Stimulated activated CD8-positive, alpha-beta memory T cell treated with anti-CD3 and anti-CD28 coated beads, Interleukin-4, amount 100 ng/mL, for 4 hours (primary cell): ENCODE results near the gene PRL.

Source experiments
- DNase-seq, 2 donors: peaks; one replicate each; pipeline ENCODE4 v3.0.0-alpha.2; 2020; ENCODE audit warnings: low read depth in 2 of 2, low spot score in 1 of 2

Gene PRL

DNA sequence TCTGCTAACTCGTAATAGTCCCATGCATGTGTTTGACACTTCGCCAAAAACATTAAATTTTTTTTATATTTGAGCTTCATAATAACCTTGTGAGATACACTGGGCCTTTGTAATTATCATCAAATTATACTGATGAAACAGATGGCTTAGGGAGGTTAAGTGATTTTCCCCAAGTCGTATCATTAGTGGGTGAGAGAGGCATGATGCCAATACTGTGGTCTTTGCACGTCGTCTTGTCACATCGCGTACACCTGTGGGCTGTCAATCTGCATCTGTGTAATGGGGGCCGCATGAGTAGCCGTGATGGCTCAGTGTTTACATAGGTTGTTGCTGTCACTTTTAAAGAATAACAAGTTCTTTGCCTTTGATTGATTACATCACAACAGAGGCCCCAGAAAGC is 1.7 kb downstream of the PRL start:
- no peak for DNase-seq

GRCh38 chr6:22294301-22294700 is 2.5 kb downstream of the PRL start:
- DNase-seq, result no peak

DNA sequence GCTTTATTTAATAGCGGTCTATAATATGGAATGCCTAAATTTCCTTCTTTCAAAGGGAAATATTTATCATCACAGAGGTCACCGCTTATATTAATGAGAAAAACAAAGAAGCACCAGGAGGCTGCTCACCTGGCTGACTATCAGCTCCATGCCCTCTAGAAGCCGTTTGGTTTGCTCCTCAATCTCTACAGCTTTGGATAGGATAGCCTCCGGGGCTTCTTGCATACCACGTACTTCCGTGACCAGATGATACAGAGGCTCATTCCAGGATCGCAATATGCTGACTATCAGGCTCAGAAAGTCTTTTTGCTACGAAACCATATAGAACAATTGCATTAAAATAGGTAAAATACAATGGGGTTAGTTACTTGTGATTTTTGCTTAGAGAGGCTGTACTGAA is 6.8 kb downstream of the PRL start:
- no peak for DNase-seq

DNA sequence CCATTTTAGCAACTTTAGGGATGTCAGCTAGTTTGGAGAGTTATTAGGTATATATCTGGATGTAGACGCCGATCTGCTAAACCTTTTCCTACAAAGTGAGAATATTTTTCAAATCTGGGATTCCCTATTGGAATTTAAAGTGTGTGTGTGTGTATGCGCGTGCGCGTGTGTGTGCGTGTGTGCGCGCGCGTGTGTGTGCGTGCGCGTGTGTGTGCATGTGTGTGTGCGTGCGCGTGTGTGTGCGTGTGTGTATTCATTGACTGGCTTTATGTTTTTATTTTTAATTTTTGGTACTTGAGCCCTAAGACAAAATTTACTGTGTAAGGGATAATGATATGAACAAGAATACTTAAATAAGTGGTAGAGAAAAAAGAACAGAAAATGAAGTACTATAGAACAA is 8.1 kb downstream of the PRL start:
- DNase-seq, result no peak

DNA sequence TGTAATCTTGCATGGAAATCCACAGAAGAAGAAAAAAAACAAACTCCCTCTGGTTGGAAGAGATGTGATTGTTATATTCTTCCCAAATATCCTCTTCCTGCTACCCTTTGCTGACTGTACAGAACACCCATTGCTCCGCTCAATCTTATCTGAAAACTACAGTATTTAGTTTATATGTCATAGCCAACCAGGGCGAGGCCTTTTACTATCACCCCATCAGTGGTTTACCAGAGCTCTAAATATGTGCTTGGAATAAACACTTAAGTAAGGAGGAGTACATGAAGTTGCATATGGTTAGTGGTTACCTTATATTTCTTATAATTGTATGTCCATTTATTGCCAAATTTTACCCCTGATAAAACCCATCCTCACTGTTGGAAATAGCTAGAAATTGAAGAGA is 12.2 kb downstream of the PRL start:
- no peak for DNase-seq

DNA sequence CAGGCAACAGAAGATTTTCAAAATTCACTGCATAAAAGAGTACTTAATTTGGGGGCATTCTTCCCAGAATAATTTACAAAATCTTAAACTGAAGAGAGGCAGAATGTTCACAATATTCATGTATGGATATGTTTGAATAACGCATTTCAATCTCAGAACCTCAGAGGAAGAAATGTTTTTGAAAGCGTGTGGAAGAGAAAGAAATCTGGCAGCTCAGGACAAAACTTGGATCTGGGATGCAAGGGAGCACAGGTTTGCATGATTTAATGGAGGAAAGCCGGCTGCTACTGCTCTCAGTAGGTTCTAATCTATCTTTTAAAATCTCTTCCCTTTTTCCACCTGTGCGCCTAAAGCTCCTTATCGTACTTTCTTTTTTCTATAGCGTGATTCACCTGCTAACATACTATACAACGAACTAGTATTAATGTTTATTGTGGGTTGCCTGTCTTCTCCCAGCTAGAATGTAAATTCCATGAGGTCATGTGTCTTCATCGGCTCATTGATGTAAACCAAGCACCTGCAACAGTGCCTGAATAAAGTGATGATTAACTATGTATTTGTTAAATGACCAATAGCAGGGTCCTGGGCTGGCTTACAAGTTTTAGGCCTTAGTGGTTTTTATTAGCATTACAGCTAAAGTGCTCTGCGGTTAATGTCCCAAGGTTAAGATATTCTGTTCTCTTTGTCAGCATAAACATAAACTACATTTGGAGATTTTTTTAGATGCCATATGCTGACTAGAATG is 15.3 kb downstream of the PRL start:
- DNase-seq, result no peak

DNA sequence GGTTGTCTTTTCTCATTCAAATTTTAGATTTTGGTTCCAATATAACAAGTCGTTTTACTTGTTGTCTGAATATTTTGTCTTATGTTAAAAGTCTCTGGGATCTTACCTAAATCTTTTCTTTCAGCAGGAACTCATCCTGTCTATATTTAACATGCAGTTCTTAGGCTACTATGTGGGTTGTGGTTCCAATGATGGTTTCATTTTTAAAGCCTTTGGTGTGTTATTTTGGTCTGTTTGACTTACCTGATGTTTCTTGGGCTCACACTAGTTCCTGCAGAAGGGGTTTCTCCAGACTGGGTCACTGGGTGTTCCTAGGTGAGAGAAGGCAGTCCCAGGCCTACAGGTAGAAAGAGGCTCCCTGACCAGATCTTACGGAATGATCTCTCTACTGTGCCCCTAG is 17.4 kb downstream of the PRL start:
- DNase-seq, result no peak

- no peak for DNase-seq
Observed at GRCh38 chr6:22271081-22271480, 25.8 kb downstream of the PRL start.

DNA sequence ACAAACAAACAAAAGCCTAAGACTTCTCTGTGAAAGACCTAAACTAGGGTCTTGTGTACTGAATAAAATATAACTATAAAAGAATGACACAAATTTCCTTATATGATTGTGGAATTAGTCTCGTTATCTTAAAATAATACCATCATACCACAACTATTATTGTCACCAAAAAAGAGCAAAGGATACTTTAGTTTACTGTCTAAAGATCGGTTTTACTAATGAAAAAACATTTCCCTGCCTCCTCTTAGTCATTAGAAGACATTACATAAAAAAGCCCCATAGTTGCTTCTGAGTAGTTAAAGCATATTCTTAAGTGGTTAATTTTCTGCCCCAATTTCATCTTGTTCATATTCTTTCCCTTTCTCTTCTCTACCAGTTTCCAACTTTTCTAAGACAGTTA is 33.1 kb downstream of the PRL start:
- DNase-seq, result no peak

DNA sequence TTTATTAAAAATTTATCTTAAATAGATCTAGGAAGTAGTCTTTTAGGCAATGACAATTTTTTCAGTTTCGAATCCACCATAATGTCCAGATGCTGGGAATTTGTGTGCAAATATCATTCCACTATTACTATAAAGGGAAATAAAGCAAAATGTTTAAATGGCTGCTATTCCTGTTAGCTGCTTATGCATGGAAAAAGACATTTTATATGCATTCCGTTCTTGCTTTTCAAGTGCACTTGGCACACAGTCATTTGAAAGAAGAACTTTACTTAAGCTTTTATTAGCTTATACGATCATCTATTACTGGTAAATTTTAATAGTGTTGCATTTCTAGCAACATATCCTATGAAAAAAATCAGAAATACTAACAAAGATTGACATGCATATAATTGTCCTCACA is 42.0 kb downstream of the PRL start:
- DNase-seq, result no peak

- DNase-seq, result no peak
Observed at GRCh38 chr6:22253955-22254655, 42.7 kb downstream of the PRL start.

DNA sequence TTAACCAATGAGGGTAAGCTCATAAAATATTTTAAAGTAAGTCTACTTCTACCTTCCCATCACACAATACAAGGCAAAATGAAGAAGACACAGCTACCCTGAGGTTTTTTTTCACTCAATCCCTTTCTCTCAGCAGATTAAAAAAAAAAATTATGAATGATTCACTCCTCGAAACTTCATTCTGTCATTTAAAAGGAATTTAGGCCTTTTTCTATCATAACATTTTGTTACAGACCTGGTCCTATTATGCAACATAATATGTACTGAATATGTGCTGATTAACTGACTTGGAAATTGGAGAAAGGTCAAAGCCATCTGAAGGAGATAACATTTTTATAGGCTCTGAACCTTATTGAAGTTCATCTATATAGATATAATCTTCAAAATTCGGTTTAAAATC is 45.5 kb downstream of the PRL start:
- DNase-seq, result no peak

GRCh38 chr6:22250486-22250885 is 46.4 kb downstream of the PRL start:
- no peak for DNase-seq

GRCh38 chr6:22249711-22250350 is 47.0 kb downstream of the PRL start:
- no peak for DNase-seq

GRCh38 chr6:22248513-22249308 is 48.1 kb downstream of the PRL start:
- no peak for DNase-seq

DNA sequence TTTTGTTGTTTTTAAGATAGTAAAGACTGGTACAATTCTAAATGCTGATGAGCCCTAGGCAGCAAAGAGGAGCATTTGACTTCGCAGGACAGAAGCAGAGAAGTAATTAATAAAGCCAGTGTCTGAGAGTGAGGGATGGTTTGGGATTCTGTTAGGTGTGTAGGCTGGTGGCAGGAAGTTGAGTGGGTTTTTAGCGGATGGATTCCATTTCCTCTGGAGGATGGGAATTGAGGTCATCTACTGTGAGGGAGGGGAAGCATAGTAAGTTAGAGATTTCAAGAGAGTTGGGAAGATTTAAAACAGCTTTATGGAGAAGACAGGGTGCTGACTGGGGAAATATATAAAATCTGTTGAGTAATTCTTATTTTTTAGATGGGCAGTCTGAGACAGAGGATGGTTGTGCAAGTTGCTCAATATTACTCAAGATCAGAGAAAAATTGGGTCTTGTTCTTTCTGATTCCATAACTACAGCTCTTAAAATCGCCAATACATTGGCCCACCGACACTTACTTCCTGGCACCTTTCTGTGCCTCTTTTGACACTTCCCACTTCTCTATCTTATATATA is 48.8 kb downstream of the PRL start:
- DNase-seq, result no peak

DNA sequence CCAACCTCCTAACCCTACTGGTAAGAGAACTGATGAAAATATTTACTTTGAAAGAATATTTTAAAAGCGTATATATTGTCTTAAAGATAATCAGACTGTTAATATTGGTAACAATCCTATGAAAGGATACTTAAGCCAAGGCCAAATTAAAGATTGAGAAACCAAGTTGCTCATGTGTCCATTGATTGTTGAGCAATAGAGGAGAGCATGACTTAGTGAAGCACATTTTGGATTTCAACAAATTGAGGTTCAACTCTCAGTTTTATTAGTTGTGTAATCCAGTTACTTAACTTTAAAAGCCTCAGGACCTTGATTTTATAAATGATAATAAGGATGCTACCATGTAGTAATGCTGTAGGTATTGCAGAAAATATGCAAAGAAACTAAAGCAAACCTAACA is 56.8 kb downstream of the PRL start:
- DNase-seq, result no peak

DNA sequence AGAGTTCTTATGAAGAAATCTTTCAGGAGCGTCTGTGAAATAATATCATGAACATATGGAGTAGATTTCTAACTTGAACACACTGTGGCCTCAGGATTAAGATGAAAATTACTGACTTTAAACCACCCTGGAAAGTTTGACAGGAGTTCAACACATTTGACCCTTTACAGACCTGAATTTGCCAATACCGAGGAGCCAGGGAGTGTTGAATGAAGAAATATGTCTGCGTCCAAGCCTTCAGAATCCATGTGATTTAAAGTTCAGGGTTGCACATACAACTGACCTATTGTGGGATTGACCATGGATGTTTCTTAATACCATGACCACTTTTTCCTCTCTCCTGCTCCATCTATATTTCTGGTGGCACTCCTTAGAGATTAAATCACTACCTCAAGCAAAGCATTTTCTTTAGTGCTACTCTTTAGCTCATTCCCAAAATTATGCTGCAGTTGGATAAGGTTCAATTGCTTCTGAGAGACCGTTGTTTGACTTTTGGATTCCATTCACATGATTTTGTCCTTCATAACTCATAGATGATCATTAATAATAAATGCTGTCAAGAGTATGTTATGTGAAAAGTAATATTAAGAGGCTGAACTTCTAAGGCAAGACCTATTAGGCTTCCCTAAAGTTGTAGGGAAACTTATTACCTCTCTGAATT is 57.4 kb downstream of the PRL start:
- DNase-seq, result no peak

GRCh38 chr6:22238861-22239260 is 58.0 kb downstream of the PRL start:
- DNase-seq, result no peak

DNA sequence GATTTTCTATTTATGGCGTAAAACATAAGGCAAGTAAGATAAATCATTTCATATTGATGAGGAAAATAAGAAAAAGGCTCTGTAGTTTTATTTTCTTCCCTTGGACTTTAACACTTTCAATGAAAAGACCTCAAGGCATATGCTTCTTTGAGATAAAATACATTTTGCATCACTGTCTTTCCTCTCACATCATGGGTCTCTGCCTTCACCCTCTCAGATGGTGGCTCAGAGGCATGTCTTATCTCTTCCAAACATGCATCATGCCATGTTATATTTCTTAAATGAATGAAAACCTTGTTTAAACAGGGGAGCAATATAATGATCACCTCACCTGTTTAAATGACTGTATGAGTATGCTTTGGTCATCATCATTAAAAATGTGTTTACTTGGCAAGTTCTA is 59.3 kb downstream of the PRL start:
- DNase-seq, result no peak
